ENCODE measurements around the gene TRERF1. TPM values are rescaled to one million over a fixed set of nuclear protein-coding genes. Genes with fewer than 3 reads are reported as not detected.
A peak's percentile ranks its signal among the peaks of the same experiment; 100 is the strongest.

Gene TRERF1
- total and polyA plus RNA-seq, 2 of the 4 experiments (the other 2 are of a cell fraction), result 6.3 to 9.9 TPM

DNA sequence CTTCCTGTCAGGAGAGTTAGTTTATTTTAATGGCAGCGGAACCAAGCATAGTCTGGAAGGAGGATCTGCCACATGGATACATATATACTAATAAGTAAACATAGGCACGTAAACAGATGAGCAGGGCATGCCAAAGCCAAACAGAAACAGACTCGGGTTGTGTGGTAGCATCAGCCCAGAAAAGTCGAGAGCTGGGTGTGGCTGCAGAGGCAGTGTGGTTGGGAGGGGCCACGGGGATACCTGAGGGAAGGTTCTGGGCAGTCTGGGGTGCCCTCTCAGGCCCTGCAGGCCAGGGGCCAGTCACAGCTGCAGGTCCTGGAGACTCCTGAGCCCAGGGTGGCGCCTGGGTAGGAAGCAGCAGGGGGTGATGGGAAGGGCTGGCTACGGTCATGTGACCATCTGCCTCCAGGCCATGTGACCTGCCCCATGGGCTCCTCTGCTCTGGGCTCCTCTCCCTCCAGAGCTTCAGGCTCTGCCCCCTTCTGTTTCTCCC, 191.3 kb downstream of the TRERF1 start:
- peak overlapping the region; percentile 16; the same call in 1 of the 2 replicates for H3K18ac ChIP-seq (ENCODE audit: low read depth, low read length)
- H2BK15ac ChIP-seq (ENCODE audit: low read depth, low read length), result peak overlapping the region; percentile 26; the same call in 1 of the 3 replicates
- peaks cover 28% of the 10 kb centered on the region for H3K36me3 ChIP-seq (ENCODE audit: control insufficient read depth, insufficient read depth, low read length)
- peak overlapping the region; percentile 80 for H2AK9ac ChIP-seq (replicated peaks; ENCODE audit: low read depth, low read length, poor library complexity)
- no peak overlapping the region for H3K9ac ChIP-seq (ENCODE audit: low read depth, low read length)
- no peak overlapping the region for H3K4me2 ChIP-seq (ENCODE audit: low read depth, low read length)
- H2BK5ac ChIP-seq (ENCODE audit: low read depth, low read length, poor library complexity, severe bottlenecking), result peak overlapping the region; percentile 5
- no peak overlapping the region for H3K56ac ChIP-seq (ENCODE audit: extremely low read depth, insufficient read depth, low read length)
- WGBS, 2 experiments (ENCODE audit: extremely low coverage in 2 of 2, insufficient read length in 1 of 2), result 37% methylated on average over 3 of the region's 7 CpGs; no CpG with 5 or more reads in 1 of the 2 experiments
- H3K4me1 ChIP-seq (ENCODE audit: control insufficient read depth, insufficient read depth, low read length), result peaks cover 15% of the 10 kb centered on the region
- TF ChIP-seq BHLHE40 (IDR thresholded peaks at IDR 0.05; ENCODE audit: low read depth, low read length), result no peak
- TF ChIP-seq RCOR1 (IDR thresholded peaks at IDR 0.05; ENCODE audit: insufficient replicate concordance, low read length), result no peak
- TF ChIP-seq, protein P1, sequence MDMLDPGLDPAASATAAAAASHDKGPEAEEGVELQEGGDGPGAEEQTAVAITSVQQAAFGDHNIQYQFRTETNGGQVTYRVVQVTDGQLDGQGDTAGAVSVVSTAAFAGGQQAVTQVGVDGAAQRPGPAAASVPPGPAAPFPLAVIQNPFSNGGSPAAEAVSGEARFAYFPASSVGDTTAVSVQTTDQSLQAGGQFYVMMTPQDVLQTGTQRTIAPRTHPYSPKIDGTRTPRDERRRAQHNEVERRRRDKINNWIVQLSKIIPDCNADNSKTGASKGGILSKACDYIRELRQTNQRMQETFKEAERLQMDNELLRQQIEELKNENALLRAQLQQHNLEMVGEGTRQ (IDR thresholded peaks at IDR 0.05; ENCODE audit: low read depth, low read length), result peak; percentile 81
- TF ChIP-seq MAZ (IDR thresholded peaks at IDR 0.05; ENCODE audit: borderline replicate concordance, low read depth, low read length), result no peak
- TF ChIP-seq POLR2A (IDR thresholded peaks at IDR 0.05; ENCODE audit: low read depth, low read length), result no peak
- no peak for TF ChIP-seq NFE2L2 (IDR thresholded peaks at IDR 0.05; ENCODE audit: low read depth, low read length)
- no peak for TF ChIP-seq RAD21 (IDR thresholded peaks at IDR 0.05; ENCODE audit: low read length)
- POLR2A ChIA-PET (ENCODE audit: unreplicated experiment), result no interaction called here
- H4K20me1 ChIP-seq (ENCODE audit: insufficient read depth, low read length), result no peaks in the 10 kb centered on the region
- peaks cover 0 to 28% of the 10 kb centered on the region in 2 experiments; a peak in 2 of 4 replicates for H3K79me1 ChIP-seq (ENCODE audit: low read depth in 1 of 2, low read length in 2 of 2)
- ATAC-seq (ENCODE audit: low read depth) (peak; percentile 63), DNase-seq (no peak)
- peak overlapping the region; percentile 79 for H2AFZ ChIP-seq (replicated peaks; ENCODE audit: low read length, poor library complexity)
- H2BK20ac ChIP-seq (ENCODE audit: low read depth, low read length), result peak overlapping the region; percentile 50; the same call in 1 of the 2 replicates
- peaks cover 24% of the 10 kb centered on the region for H3K9me1 ChIP-seq (ENCODE audit: insufficient read depth, low read length)
- peak overlapping the region; percentile 24; the same call in 1 of the 2 replicates for H3K27ac ChIP-seq (ENCODE audit: insufficient read depth, low read length)
- dilution Hi-C loops (cut with HindIII; ENCODE audit: low sequenced_read_pairs, unreplicated experiment), result no loop called here
- H3K4ac ChIP-seq (ENCODE audit: low read depth, low read length), result peak overlapping the region; percentile 69
- peak overlapping the region; percentile 2; the same call in 1 of the 2 replicates for H4K5ac ChIP-seq (ENCODE audit: low read depth, low read length)
- no peak overlapping the region for H3K23ac ChIP-seq (ENCODE audit: low read depth, low read length)
- peak overlapping the region; percentile 48 for H4K91ac ChIP-seq (ENCODE audit: insufficient read depth, low read depth, low read length)
- H3K9me3 ChIP-seq (ENCODE audit: control insufficient read depth, insufficient read depth, low read length), result no peaks in the 10 kb centered on the region
- H3K14ac ChIP-seq (replicated peaks; ENCODE audit: low read depth, low read length), result peak overlapping the region; percentile 28
- H3K27me3 ChIP-seq (ENCODE audit: control insufficient read depth, insufficient read depth, low read length), result no peaks in the 10 kb centered on the region
- no peak overlapping the region for H3K4me3 ChIP-seq (ENCODE audit: insufficient read depth, low read depth, low read length)
- H4K8ac ChIP-seq (ENCODE audit: low read depth in 2 of 2, low read length in 2 of 2), result peak overlapping the region; percentile 34 to 87; a peak in 2 of 4 replicates
- no TSS peak for BruUV-seq (replicated peaks)
- peak overlapping the region; percentile 84 for H2AK5ac ChIP-seq (ENCODE audit: low read depth, low read length)
- H2BK120ac ChIP-seq (ENCODE audit: low read depth, low read length), result peak overlapping the region; percentile 57; the same call in 1 of the 2 replicates
- CTCF ChIA-PET, result interaction anchor here (0.5 to 1.6 kb wide), 3 partner anchors 11 to 1449 kb away, joined by 3 to 8 read pairs (median 4); no protein-coding TSS in a partner anchor
- in situ Hi-C loops (cut with MboI; ENCODE audit: low sequenced_read_pairs), result loop anchor here (5.0 kb wide), 1 partner anchor 287 kb away; no protein-coding TSS in a partner anchor
- intact Hi-C loops (cut with micrococcal nuclease), result loop anchor here (5.0 kb wide), 1 partner anchor 287 kb away; no protein-coding TSS in a partner anchor

All from IMR-90 (cell line).